A549 (cell line): Measurements from ENCODE around the gene TTC7B. TPM values are rescaled to one million over a fixed set of nuclear protein-coding genes. Genes with fewer than 3 reads are reported as not detected.
A peak's percentile ranks its signal among the peaks of the same experiment; 100 is the strongest.

ENCODE experiments used
- ATAC-seq, 2 experiments: fragments of 200-7000 bp in 1 of 2; fragments of >200 bp in 1 of 2; cut with Nextera tagmentation in 1 of 2; cut with Tn5 transposase in 1 of 2; 3 replicates each; pipeline versions ENCODE4 v1.8.0 to v1.9.1; 2018 to 2020; ENCODE audit warnings: mild to moderate bottlenecking in 1 of 2, moderate library complexity in 1 of 2
- CTCF ChIA-PET: fragments of 300-600 bp; sonication (Branson Sonifier 250); formaldehyde crosslinking; extraction: SDS; loops from one replicate; lab custom pipeline; 2021; ENCODE audit warnings: antibody characterized with exemption, inconsistent platforms; lab: Yijun Ruan, JAX
- POLR2A ChIA-PET: fragments of 350-600 bp; formaldehyde crosslinking; extraction: SDS; loops from one replicate; lab custom pipeline; 2021; ENCODE audit warnings: antibody characterized with exemption, inconsistent platforms; lab: Yijun Ruan, JAX
- DNase-seq, 2 experiments: peaks; one replicate each; pipeline versions ENCODE4 v3.0.0 to v3.0.0-alpha.2; 2011 to 2016; ENCODE audit warnings: low read depth in 1 of 2, low spot score in 1 of 2
- FAIRE-seq: peaks from 2 replicates; lab custom pipeline; 2011; peaks lifted over from hg19 to GRCh38; lab: Jason Lieb, UNC
- H3K27ac ChIP-seq, 2 experiments: fragments of >200 bp; sonication (Bioruptor Twin); formaldehyde crosslinking; 3 replicates each; pipeline ENCODE4 v1.5.1; 2016 to 2017
- H3K4me1 ChIP-seq: fragments of >200 bp; sonication (Bioruptor Twin); formaldehyde crosslinking; 3 replicates; pipeline ENCODE4 v1.6.1; 2016
- H3K4me2 ChIP-seq: fragments of >200 bp; sonication (Bioruptor Twin); formaldehyde crosslinking; 3 replicates; pipeline ENCODE4 v1.6.1; 2016
- H3K4me3 ChIP-seq: fragments of >200 bp; sonication (Bioruptor Twin); formaldehyde crosslinking; 3 replicates; pipeline ENCODE4 v1.5.1; 2016
- H3K9me3 ChIP-seq: fragments of >200 bp; sonication (Bioruptor Twin); formaldehyde crosslinking; 3 replicates; pipeline ENCODE4 v1.6.1; 2016
- CBX2 ChIP-seq: fragments of 200-600 bp; sonication (generic); IDR thresholded peaks from 2 replicates; pipeline ENCODE4 v1.6.1; 2016; ENCODE audit warnings: low read depth, mild to moderate bottlenecking, borderline replicate concordance
- CEBPB ChIP-seq, 2 experiments: fragments of >200 bp in 1 of 2; sonication (Bioruptor Twin) in 1 of 2; formaldehyde crosslinking in 1 of 2; IDR thresholded peaks; 2 replicates each; pipeline ENCODE4 v1.6.1; 2012 to 2016
- EP300 ChIP-seq, 2 experiments: fragments of >200 bp; sonication (Bioruptor Twin); formaldehyde crosslinking; IDR thresholded peaks; 2 replicates in 1 of 2; 3 replicates in 1 of 2; pipeline ENCODE4 v1.6.1; 2016 to 2017
- FOSL2 ChIP-seq, 2 experiments: fragments of 450-650 bp in 1 of 2; fragments of >200 bp in 1 of 2; sonication (Bioruptor Twin) in 1 of 2; formaldehyde crosslinking; IDR thresholded peaks; 2 replicates each; pipeline versions ENCODE4 v1.5.0 to v1.6.1; 2016 to 2020; ENCODE audit warnings: mild to moderate bottlenecking in 1 of 2, moderate library complexity in 1 of 2
- GATA3 ChIP-seq: IDR thresholded peaks from 2 replicates; pipeline ENCODE4 v1.6.1; 2012; ENCODE audit warnings: borderline replicate concordance
- HOXB13 ChIP-seq: fragments of 250-450 bp; sonication (Bioruptor Pico); IDR thresholded peaks from 2 replicates; pipeline ENCODE4 v1.5.0; 2020; ENCODE audit warnings: low read depth, mild to moderate bottlenecking, moderate library complexity
- JUN ChIP-seq, 2 experiments: fragments of >200 bp; sonication (Bioruptor Twin); formaldehyde crosslinking; IDR thresholded peaks; 2 replicates in 1 of 2; 3 replicates in 1 of 2; pipeline ENCODE4 v1.6.1; 2016 to 2017
- JUNB ChIP-seq: fragments of >200 bp; sonication (Bioruptor Twin); formaldehyde crosslinking; IDR thresholded peaks from 2 replicates; pipeline ENCODE4 v1.6.1; 2016
- KDM1A ChIP-seq: fragments of 200-600 bp; sonication (generic); IDR thresholded peaks from 2 replicates; pipeline ENCODE4 v1.6.1; 2016; ENCODE audit warnings: low read depth, mild to moderate bottlenecking
- MAFK ChIP-seq: fragments of 450-650 bp; IDR thresholded peaks from 2 replicates; pipeline ENCODE4 v1.6.1; 2014; ENCODE audit not compliant: partially characterized antibody
- NFE2L2 ChIP-seq: fragments of 150-350 bp; conservative IDR thresholded peaks from 2 replicates; pipeline ENCODE4 v1.6.1; 2014; ENCODE audit warnings: low read length
- NPAS2 ChIP-seq: fragments of 250-450 bp; sonication (Bioruptor Pico); IDR thresholded peaks from 2 replicates; pipeline ENCODE4 v1.8.0; 2022; ENCODE audit warnings: mild to moderate bottlenecking, moderate library complexity, borderline replicate concordance
- POLR2A ChIP-seq: IDR thresholded peaks from 2 replicates; pipeline ENCODE4 v1.6.1; 2012; ENCODE audit warnings: mild to moderate bottlenecking, low read length
- RARB ChIP-seq: fragments of 250-450 bp; sonication (Bioruptor Pico); IDR thresholded peaks from 2 replicates; pipeline ENCODE4 v1.8.0; 2021; ENCODE audit warnings: mild to moderate bottlenecking, moderate library complexity
- RCOR1 ChIP-seq: fragments of 150-350 bp; IDR thresholded peaks from 2 replicates; pipeline ENCODE4 v1.6.1; 2014; ENCODE audit warnings: antibody characterized with exemption, low read length, low read depth
- RFX5 ChIP-seq: fragments of 450-650 bp; IDR thresholded peaks from 2 replicates; pipeline ENCODE4 v1.7.1; 2014; ENCODE audit warnings: antibody characterized with exemption, mild to moderate bottlenecking, moderate library complexity
- RNF2 ChIP-seq: fragments of 200-600 bp; sonication (generic); IDR thresholded peaks from 2 replicates; pipeline ENCODE4 v1.6.1; 2016; ENCODE audit warnings: low read depth, mild to moderate bottlenecking, antibody characterized with exemption, moderate library complexity, borderline replicate concordance
- SMC3 ChIP-seq: fragments of >200 bp; sonication (Bioruptor Twin); formaldehyde crosslinking; IDR thresholded peaks from 3 replicates; pipeline ENCODE4 v1.6.1; 2018; ENCODE audit warnings: inconsistent platforms
- SREBF2 ChIP-seq: fragments of 450-650 bp; IDR thresholded peaks from 2 replicates; pipeline ENCODE4 v1.6.1; 2014; ENCODE audit warnings: mild to moderate bottlenecking, moderate library complexity
- TFCP2L1 ChIP-seq: fragments of 250-450 bp; sonication (Bioruptor Pico); IDR thresholded peaks from 2 replicates; pipeline ENCODE4 v1.5.0; 2021; ENCODE audit warnings: mild to moderate bottlenecking
- ZC3H11A ChIP-seq: fragments of 450-650 bp; IDR thresholded peaks from 2 replicates; pipeline ENCODE4 v1.6.1; 2014; ENCODE audit warnings: antibody characterized with exemption, mild to moderate bottlenecking
- ZFP36 ChIP-seq: fragments of 450-650 bp; IDR thresholded peaks from 2 replicates; pipeline ENCODE4 v1.6.1; 2014; ENCODE audit warnings: borderline replicate concordance; ENCODE audit not compliant: partially characterized antibody
- ZSCAN20 ChIP-seq: fragments of 250-450 bp; sonication (Bioruptor Pico); IDR thresholded peaks from 2 replicates; pipeline ENCODE4 v1.8.0; 2022; ENCODE audit warnings: mild to moderate bottlenecking, moderate library complexity
- WGBS: methylation state at CpG from one replicate; pipeline ENCODE4 v1.1.6; 2017; ENCODE audit errors: missing lambda C conversion rate; 5-methylcytosine and 5-hydroxymethylcytosine counted together
- polyA plus RNA-seq, 4 experiments: library from polyadenylated mRNA; depleted of rRNA in 3 of 4; stranded (reverse); fragments of >200 nt; fragmentation: RNase III in 1 of 4; extraction: RNeasy Plus Mini Kit Qiagen cat#74134 plus additional on column Dnase treatment in 1 of 4; gene quantifications; 2 replicates in 3 of 4; 3 replicates in 1 of 4; pipeline ENCODE4 v1.2.3, GENCODE V29; 2011 to 2017
- TF ChIP-seq, protein P1 (sequence below): fragments of 200-600 bp; sonication (generic); IDR thresholded peaks from 2 replicates; pipeline ENCODE4 v1.6.1; 2016; ENCODE audit warnings: antibody characterized with exemption, mild to moderate bottlenecking, moderate library complexity
- TF ChIP-seq, protein P2 (sequence below): fragments of >200 bp; sonication (Bioruptor Twin); formaldehyde crosslinking; IDR thresholded peaks from 3 replicates; pipeline ENCODE4 v1.6.1; 2016
- TF ChIP-seq, protein P3 (sequence below): fragments of >200 bp; sonication (Bioruptor Twin); formaldehyde crosslinking; IDR thresholded peaks from 3 replicates; pipeline ENCODE4 v1.5.1; 2016

TTC7B gene
- polyA plus RNA-seq, 2 of the 4 experiments (the other 2 are of a cell fraction), result 16.6 to 28.0 TPM

DNA sequence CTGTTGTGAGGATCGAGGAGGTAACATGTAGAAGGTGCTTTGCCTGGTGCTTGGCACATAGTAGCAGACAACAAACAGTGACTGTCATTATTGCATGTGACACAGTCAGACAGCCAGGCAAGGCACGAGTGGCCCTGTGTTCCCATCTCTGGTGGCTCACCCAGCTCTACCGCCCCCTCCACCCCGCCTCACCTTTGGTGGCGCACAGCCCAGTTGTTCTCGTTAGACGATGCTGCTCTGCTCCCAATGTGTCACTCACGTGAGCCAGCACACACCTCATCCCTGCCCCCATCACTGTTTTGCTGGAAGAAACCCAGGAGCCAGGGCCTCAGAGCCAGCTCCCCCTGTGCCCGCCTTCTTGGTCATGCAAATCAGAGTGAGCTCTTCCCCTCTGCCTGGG is 306.1 kb downstream of the TTC7B start:
- no peak for DNase-seq
- H3K4me3 ChIP-seq, result no peak overlapping the region
- no peak for ATAC-seq
- no peak for FAIRE-seq
- H3K27ac ChIP-seq, result no peak overlapping the region; a peak in 1 of 6 replicates
- peaks cover 35% of the 10 kb centered on the region for H3K4me1 ChIP-seq
- POLR2A ChIA-PET, result no interaction called here
- H3K4me2 ChIP-seq, result no peak overlapping the region
- TF ChIP-seq JUNB, result no peak
- no peak for TF ChIP-seq KDM1A
- no peak for TF ChIP-seq SMC3
- no peak for TF ChIP-seq RARB (CRISPR knock-in tag)
- no peak for TF ChIP-seq ZC3H11A
- TF ChIP-seq, protein P1, sequence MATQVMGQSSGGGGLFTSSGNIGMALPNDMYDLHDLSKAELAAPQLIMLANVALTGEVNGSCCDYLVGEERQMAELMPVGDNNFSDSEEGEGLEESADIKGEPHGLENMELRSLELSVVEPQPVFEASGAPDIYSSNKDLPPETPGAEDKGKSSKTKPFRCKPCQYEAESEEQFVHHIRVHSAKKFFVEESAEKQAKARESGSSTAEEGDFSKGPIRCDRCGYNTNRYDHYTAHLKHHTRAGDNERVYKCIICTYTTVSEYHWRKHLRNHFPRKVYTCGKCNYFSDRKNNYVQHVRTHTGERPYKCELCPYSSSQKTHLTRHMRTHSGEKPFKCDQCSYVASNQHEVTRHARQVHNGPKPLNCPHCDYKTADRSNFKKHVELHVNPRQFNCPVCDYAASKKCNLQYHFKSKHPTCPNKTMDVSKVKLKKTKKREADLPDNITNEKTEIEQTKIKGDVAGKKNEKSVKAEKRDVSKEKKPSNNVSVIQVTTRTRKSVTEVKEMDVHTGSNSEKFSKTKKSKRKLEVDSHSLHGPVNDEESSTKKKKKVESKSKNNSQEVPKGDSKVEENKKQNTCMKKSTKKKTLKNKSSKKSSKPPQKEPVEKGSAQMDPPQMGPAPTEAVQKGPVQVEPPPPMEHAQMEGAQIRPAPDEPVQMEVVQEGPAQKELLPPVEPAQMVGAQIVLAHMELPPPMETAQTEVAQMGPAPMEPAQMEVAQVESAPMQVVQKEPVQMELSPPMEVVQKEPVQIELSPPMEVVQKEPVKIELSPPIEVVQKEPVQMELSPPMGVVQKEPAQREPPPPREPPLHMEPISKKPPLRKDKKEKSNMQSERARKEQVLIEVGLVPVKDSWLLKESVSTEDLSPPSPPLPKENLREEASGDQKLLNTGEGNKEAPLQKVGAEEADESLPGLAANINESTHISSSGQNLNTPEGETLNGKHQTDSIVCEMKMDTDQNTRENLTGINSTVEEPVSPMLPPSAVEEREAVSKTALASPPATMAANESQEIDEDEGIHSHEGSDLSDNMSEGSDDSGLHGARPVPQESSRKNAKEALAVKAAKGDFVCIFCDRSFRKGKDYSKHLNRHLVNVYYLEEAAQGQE, result no peak
- TF ChIP-seq, protein P2, sequence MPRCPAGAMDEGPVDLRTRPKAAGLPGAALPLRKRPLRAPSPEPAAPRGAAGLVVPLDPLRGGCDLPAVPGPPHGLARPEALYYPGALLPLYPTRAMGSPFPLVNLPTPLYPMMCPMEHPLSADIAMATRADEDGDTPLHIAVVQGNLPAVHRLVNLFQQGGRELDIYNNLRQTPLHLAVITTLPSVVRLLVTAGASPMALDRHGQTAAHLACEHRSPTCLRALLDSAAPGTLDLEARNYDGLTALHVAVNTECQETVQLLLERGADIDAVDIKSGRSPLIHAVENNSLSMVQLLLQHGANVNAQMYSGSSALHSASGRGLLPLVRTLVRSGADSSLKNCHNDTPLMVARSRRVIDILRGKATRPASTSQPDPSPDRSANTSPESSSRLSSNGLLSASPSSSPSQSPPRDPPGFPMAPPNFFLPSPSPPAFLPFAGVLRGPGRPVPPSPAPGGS, result no peak
- no peak for TF ChIP-seq CEBPB (IDR thresholded peaks at IDR 0.05)
- TF ChIP-seq CBX2, result no peak
- TF ChIP-seq, protein P3, sequence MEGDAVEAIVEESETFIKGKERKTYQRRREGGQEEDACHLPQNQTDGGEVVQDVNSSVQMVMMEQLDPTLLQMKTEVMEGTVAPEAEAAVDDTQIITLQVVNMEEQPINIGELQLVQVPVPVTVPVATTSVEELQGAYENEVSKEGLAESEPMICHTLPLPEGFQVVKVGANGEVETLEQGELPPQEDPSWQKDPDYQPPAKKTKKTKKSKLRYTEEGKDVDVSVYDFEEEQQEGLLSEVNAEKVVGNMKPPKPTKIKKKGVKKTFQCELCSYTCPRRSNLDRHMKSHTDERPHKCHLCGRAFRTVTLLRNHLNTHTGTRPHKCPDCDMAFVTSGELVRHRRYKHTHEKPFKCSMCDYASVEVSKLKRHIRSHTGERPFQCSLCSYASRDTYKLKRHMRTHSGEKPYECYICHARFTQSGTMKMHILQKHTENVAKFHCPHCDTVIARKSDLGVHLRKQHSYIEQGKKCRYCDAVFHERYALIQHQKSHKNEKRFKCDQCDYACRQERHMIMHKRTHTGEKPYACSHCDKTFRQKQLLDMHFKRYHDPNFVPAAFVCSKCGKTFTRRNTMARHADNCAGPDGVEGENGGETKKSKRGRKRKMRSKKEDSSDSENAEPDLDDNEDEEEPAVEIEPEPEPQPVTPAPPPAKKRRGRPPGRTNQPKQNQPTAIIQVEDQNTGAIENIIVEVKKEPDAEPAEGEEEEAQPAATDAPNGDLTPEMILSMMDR, result no peak
- TF ChIP-seq ZFP36, result no peak
- no peak for TF ChIP-seq POLR2A
- no peak for TF ChIP-seq JUN (IDR thresholded peaks at IDR 0.05)
- TF ChIP-seq, all 56 proteins: peak for 0
- CTCF ChIA-PET, result interaction anchor here (0.7 to 1.1 kb wide), 2 partner anchors 188 to 284 kb away, joined by 3 read pairs; no protein-coding TSS in a partner anchor
- no peaks in the 10 kb centered on the region for H3K9me3 ChIP-seq
- 61% methylated on average over 9 of the region's 9 CpGs for WGBS

DNA sequence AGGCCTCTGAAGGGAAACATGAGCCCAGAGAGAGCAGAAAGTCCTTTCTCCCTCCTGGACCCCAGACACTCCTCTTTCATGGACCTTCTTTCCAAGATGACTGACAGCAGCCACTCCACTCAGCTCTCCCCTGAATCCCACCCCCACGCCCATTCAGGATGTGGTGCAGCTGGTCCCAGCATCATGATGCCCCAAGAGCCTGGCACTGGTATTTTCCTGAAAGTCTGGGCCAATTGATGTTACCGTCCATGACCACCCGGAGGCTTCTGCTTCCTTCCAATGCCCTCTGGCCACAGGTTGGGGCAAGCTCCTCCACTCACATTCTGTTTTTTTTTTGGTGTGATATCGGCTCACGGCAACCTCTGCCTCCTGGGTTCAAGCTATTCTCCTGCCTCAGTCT is 306.8 kb downstream of the TTC7B start:
- CTCF ChIA-PET, result interaction anchor here (1.1 kb wide), 1 partner anchor 189 kb away, joined by 3 read pairs; no protein-coding TSS in a partner anchor
- POLR2A ChIA-PET, result no interaction called here
- H3K4me2 ChIP-seq, result no peak overlapping the region
- FAIRE-seq (no peak), DNase-seq (no peak), ATAC-seq (peak; percentile 31 to 46; a peak in 2 of 6 replicates)
- H3K27ac ChIP-seq, result no peak overlapping the region; a peak in 2 of 6 replicates
- H3K4me1 ChIP-seq, result peaks cover 36% of the 10 kb centered on the region
- H3K9me3 ChIP-seq, result no peaks in the 10 kb centered on the region
- H3K4me3 ChIP-seq, result no peak overlapping the region
- WGBS, result 51% methylated on average over 5 of the region's 5 CpGs
- TF ChIP-seq TFCP2L1 (CRISPR knock-in tag) (no peak), RCOR1 (no peak), NFE2L2 (no peak), KDM1A (no peak), FOSL2 (IDR thresholded peaks at IDR 0.05) (no peak), FOSL2 (CRISPR knock-in tag; IDR thresholded peaks at IDR 0.05) (no peak), EP300 (IDR thresholded peaks at IDR 0.05) (no peak), POLR2A (no peak), RFX5 (no peak), ZSCAN20 (CRISPR knock-in tag) (no peak), MAFK (no peak), RNF2 (no peak), SREBF2 (no peak), GATA3 (no peak), NPAS2 (CRISPR knock-in tag) (no peak), HOXB13 (no peak)
